K562 (cell line): ENCODE results near the gene TMEM247. TPM values are rescaled to one million over a fixed set of nuclear protein-coding genes. Genes with fewer than 3 reads are reported as not detected.

Experiments used
- ATAC-seq: fragments of 200-7000 bp; cut with Tn5 transposase; 3 replicates; pipeline ENCODE4 v1.9.1; 2020; ENCODE audit warnings: moderate library complexity
- BruUV-seq: library from RNA; stranded (reverse); fragments of 400-500 nt; replicated peaks from 2 replicates; lab custom pipeline; 2021; lab: Mats Ljungman, UMichigan
- CTCF ChIA-PET: fragments of 300-600 bp; formaldehyde crosslinking; extraction: SDS; loops from one replicate; lab custom pipeline; 2021; ENCODE audit warnings: low intra/inter-chr PET ratio; lab: Yijun Ruan, JAX
- POLR2A ChIA-PET: fragments of 300-600, 350-650 bp; sonication (Branson Sonifier 250); formaldehyde crosslinking; extraction: SDS; loops from one replicate; lab custom pipeline; 2021; ENCODE audit warnings: antibody characterized with exemption, inconsistent platforms; lab: Yijun Ruan, JAX
- DNase-seq, 4 experiments: peaks; one replicate each; pipeline versions ENCODE4 v3.0.0 to v3.0.0-alpha.2; 2011 to 2018; ENCODE audit warnings: low spot score in 3 of 4, mixed read lengths in 3 of 4; ENCODE audit errors: extremely low read depth in 1 of 4
- FAIRE-seq: peaks from 2 replicates; lab custom pipeline; 2011; peaks lifted over from hg19 to GRCh38; lab: Jason Lieb, UNC
- H2AFZ ChIP-seq: 2 replicates; pipeline ENCODE4 v1.6.0; 2011; ENCODE audit warnings: low read depth, low read length, control low read depth, inconsistent platforms
- H3K27ac ChIP-seq: fragments of 200-600 bp; 3 replicates; pipeline ENCODE4 v1.8.0; 2011; ENCODE audit warnings: low read depth, mild to moderate bottlenecking, control low read depth, inconsistent platforms, low read length, moderate library complexity, mixed read lengths; ENCODE audit errors: extremely low read depth
- H3K27me3 ChIP-seq, 2 experiments: fragments of 300-600 bp in 1 of 2; 2 replicates in 1 of 2; 3 replicates in 1 of 2; pipeline versions ENCODE4 v1.6.0 to v1.8.0; 2011; ENCODE audit warnings: inconsistent platforms in 2 of 2, low read length in 2 of 2, mild to moderate bottlenecking in 1 of 2, mixed read lengths in 1 of 2, moderate library complexity in 1 of 2; ENCODE audit not compliant: control insufficient read depth in 2 of 2, insufficient read depth in 2 of 2
- H3K36me3 ChIP-seq: fragments of 300-600 bp; 3 replicates; pipeline ENCODE4 v1.8.0; 2011; ENCODE audit warnings: mild to moderate bottlenecking, low read length, inconsistent platforms; ENCODE audit not compliant: control insufficient read depth, insufficient read depth
- H3K4me1 ChIP-seq, 2 experiments: fragments of 200-600 bp in 1 of 2; replicated peaks in 1 of 2; 2 replicates in 1 of 2; 3 replicates in 1 of 2; pipeline versions ENCODE4 v1.5.1 to v1.8.0; 2011; ENCODE audit warnings: inconsistent platforms in 2 of 2, low read length in 2 of 2, mild to moderate bottlenecking in 1 of 2, mixed read lengths in 1 of 2, moderate library complexity in 1 of 2; ENCODE audit not compliant: control insufficient read depth in 2 of 2, insufficient read depth in 2 of 2
- H3K4me2 ChIP-seq: 2 replicates; pipeline ENCODE4 v1.6.1; 2011; ENCODE audit warnings: low read length, control low read depth, inconsistent platforms, mixed read lengths; ENCODE audit not compliant: insufficient read depth
- H3K4me3 ChIP-seq: fragments of 200-600 bp; sonication (generic), shearing (Covaris generic); 2 replicates; pipeline ENCODE4 v1.5.1; 2016; ENCODE audit warnings: control low read depth, inconsistent platforms
- H3K79me2 ChIP-seq: fragments of 200-600 bp; 3 replicates; pipeline ENCODE4 v1.8.0; 2011; ENCODE audit warnings: low read length, inconsistent platforms; ENCODE audit not compliant: control insufficient read depth, insufficient read depth
- H3K9ac ChIP-seq, 2 experiments: 2 replicates each; pipeline versions ENCODE4 v1.6.0 to v1.6.1; 2011; ENCODE audit warnings: low read depth in 2 of 2, low read length in 2 of 2, control low read depth in 1 of 2, inconsistent platforms in 1 of 2, mild to moderate bottlenecking in 1 of 2, mixed read lengths in 1 of 2; ENCODE audit not compliant: insufficient read depth in 1 of 2
- H3K9me1 ChIP-seq: one replicate; pipeline ENCODE4 v1.6.0; 2011; ENCODE audit warnings: inconsistent platforms, mild to moderate bottlenecking, low read length, moderate library complexity; ENCODE audit not compliant: control insufficient read depth, insufficient read depth
- H3K9me3 ChIP-seq: replicated peaks from 2 replicates; pipeline ENCODE4 v1.5.1; 2011; ENCODE audit warnings: low read depth, low read length, inconsistent platforms; ENCODE audit not compliant: control insufficient read depth, insufficient read depth
- H4K20me1 ChIP-seq: replicated peaks from 2 replicates; pipeline ENCODE4 v1.6.1; 2011; ENCODE audit warnings: low read length, inconsistent platforms, mixed read lengths; ENCODE audit not compliant: control insufficient read depth, insufficient read depth
- ADNP ChIP-seq: fragments of 200-800 bp; sonication (Bioruptor generic); IDR thresholded peaks from 2 replicates; pipeline ENCODE4 v1.6.1; 2016; ENCODE audit warnings: missing genetic modification characterization, missing compliant biosample characterization
- DEAF1 ChIP-seq: fragments of 450-650 bp; formaldehyde crosslinking; IDR thresholded peaks from 2 replicates; pipeline ENCODE4 v1.4.0; 2020; ENCODE audit warnings: mild to moderate bottlenecking, moderate library complexity
- ELK1 ChIP-seq: sonication (generic); formaldehyde crosslinking; IDR thresholded peaks from 2 replicates; pipeline ENCODE4 v1.8.1; 2022; ENCODE audit warnings: missing genetic modification reagents
- ERF ChIP-seq: fragments of 450-650 bp; formaldehyde crosslinking; IDR thresholded peaks from 2 replicates; pipeline ENCODE4 v1.4.0; 2020; ENCODE audit warnings: mild to moderate bottlenecking, mixed read lengths
- PPARD ChIP-seq: fragments of 250-450 bp; sonication (Bioruptor Pico); IDR thresholded peaks from 2 replicates; pipeline ENCODE4 v1.8.0; 2022; ENCODE audit warnings: inconsistent platforms, mild to moderate bottlenecking, moderate library complexity
- ZFP30 ChIP-seq: fragments of 250-450 bp; sonication (Bioruptor Pico); IDR thresholded peaks from 2 replicates; pipeline ENCODE4 v1.8.0; 2022; ENCODE audit warnings: moderate library complexity, mild to moderate bottlenecking, inconsistent platforms, borderline replicate concordance
- ZNF232 ChIP-seq: sonication (generic); formaldehyde crosslinking; IDR thresholded peaks from 2 replicates; pipeline ENCODE4 v1.8.0; 2022; ENCODE audit warnings: mild to moderate bottlenecking, missing genetic modification reagents
- ZZZ3 ChIP-seq: fragments of 450-650 bp; IDR thresholded peaks from 2 replicates; pipeline ENCODE4 v1.6.1; 2016; ENCODE audit warnings: antibody characterized with exemption, mild to moderate bottlenecking, moderate library complexity
- whole genome bisulfite sequencing: fragments of 100-300 bp; shearing (Covaris generic); methylation state at CpG from one replicate; pipeline ENCODE4 v1.1.6; 2016; ENCODE audit warnings: low coverage, mixed read lengths; ENCODE audit not compliant: insufficient coverage; ENCODE audit errors: missing lambda C conversion rate; 5-methylcytosine and 5-hydroxymethylcytosine counted together
- in situ Hi-C: fragments of 300-500 bp; cut with MboI; formaldehyde crosslinking; loops from 4 replicates; pipeline ENCODE4 v1.15.0; 2018; ENCODE audit warnings: inconsistent platforms, mixed read lengths
- intact Hi-C: fragments of 100-400 bp; cut with micrococcal nuclease; formaldehyde crosslinking; loops from 2 replicates; pipeline ENCODE4 v1.14.2; 2022
- polyA plus RNA-seq, 8 experiments: library from polyadenylated mRNA; depleted of rRNA in 4 of 8; stranded (reverse) in 5 of 8; unstranded in 3 of 8; fragments of >200 nt; fragmentation: Nextera tagmentation in 2 of 8; fragmentation: Illumina TruSeq in 1 of 8; extraction: Ambion mirVana in 2 of 8; extraction: Trizol in 1 of 8; gene quantifications; 2 replicates each; pipeline versions ENCODE4 v1.2.1 to v1.2.3, GENCODE V29; 2011 to 2014; ENCODE audit warnings: inconsistent platforms in 1 of 8, missing spikeins in 1 of 8
- total RNA-seq, 7 experiments: library from RNA; depleted of rRNA in 6 of 7; stranded (reverse); fragments of >200 nt in 6 of 7; fragmentation: Illumina TruSeq in 2 of 7; extraction: Trizol in 2 of 7; gene quantifications; 2 replicates each; pipeline versions ENCODE4 v1.2.1 to v1.2.3, GENCODE V29; 2011 to 2021; ENCODE audit warnings: low replicate concordance in 1 of 7

Gene TMEM247
- total and polyA plus RNA-seq, 9 of the 15 experiments (the other 6 are each of a cell fraction or from before 2014, with no cell fraction given): 0.24 to 4.7 (median 3.1) TPM

- FAIRE-seq (no peak), ATAC-seq (no peak), DNase-seq (no peak)
- no peak overlapping the region for H3K27ac ChIP-seq
- no TSS peak for BruUV-seq
- H3K9me3 ChIP-seq: no peaks in the 10 kb centered on the region
- peaks cover 1% of the 10 kb centered on the region; the same call in 2 of the 3 replicates for H3K36me3 ChIP-seq
- intact Hi-C loops (no loop called here), in situ Hi-C loops (no loop called here)
- H3K79me2 ChIP-seq: no peaks in the 10 kb centered on the region
- H3K4me2 ChIP-seq: no peak overlapping the region
- no peak overlapping the region for H3K9ac ChIP-seq
- ChIA-PET CTCF (interaction anchor here (0.6 to 1.6 kb wide), 4 partner anchors 169 to 470 kb away, joined by 3 to 5 read pairs (median 4); no protein-coding TSS in a partner anchor), POLR2A (no interaction called here)
- no peak for TF ChIP-seq PPARD
- H4K20me1 ChIP-seq: peaks cover 12% of the 10 kb centered on the region; the same call in 1 of the 2 replicates
- WGBS: 45% methylated on average over 3 of the region's 3 CpGs
- peaks cover 8 to 10% of the 10 kb centered on the region in 2 experiments; a peak in 4 of 5 replicates for H3K4me1 ChIP-seq
- H2AFZ ChIP-seq: no peak overlapping the region
- no peak overlapping the region for H3K4me3 ChIP-seq
- H3K27me3 ChIP-seq: no peaks in the 10 kb centered on the region
- H3K9me1 ChIP-seq: peaks cover 2% of the 10 kb centered on the region
Measured at GRCh38 chr2:46462936-46463335, 16.4 kb upstream of the TMEM247 start.

- H3K4me1 ChIP-seq: peaks cover 0 to 10% of the 10 kb centered on the region in 2 experiments; a peak in 3 of 5 replicates
- no peak overlapping the region for H3K9ac ChIP-seq
- TF ChIP-seq ELK1 (CRISPR knock-in tag): no peak
- no peak for TF ChIP-seq ZZZ3
- TF ChIP-seq DEAF1 (CRISPR knock-in tag): no peak
- no peak for TF ChIP-seq ZNF232 (CRISPR knock-in tag)
- no peak for TF ChIP-seq ZFP30 (CRISPR knock-in tag)
- no peak for TF ChIP-seq ERF (CRISPR knock-in tag)
- TF ChIP-seq ADNP: no peak
- ATAC-seq (no peak), FAIRE-seq (no peak), DNase-seq (no peak)
- ChIA-PET POLR2A (interaction anchor here (0.6 to 1.9 kb wide), 3 partner anchors 10 to 29 kb away, joined by 3 to 4 read pairs (median 4); no protein-coding TSS in a partner anchor), CTCF (no interaction called here)
- H3K4me3 ChIP-seq: no peak overlapping the region
- no peaks in the 10 kb centered on the region for H3K9me1 ChIP-seq
- intact Hi-C loops (no loop called here), in situ Hi-C loops (no loop called here)
- peaks cover 4% of the 10 kb centered on the region; the same call in 1 of the 2 replicates for H4K20me1 ChIP-seq
- no peak overlapping the region for H3K4me2 ChIP-seq
- no peaks in the 10 kb centered on the region for H3K79me2 ChIP-seq
- no peaks in the 10 kb centered on the region for H3K36me3 ChIP-seq
- no peak overlapping the region for H3K27ac ChIP-seq
- no peak overlapping the region for H2AFZ ChIP-seq
- 62% methylated on average over 6 of the region's 6 CpGs for WGBS
- H3K27me3 ChIP-seq: no peaks in the 10 kb centered on the region
- H3K9me3 ChIP-seq: no peaks in the 10 kb centered on the region
- BruUV-seq: no TSS peak
Measured at GRCh38 chr2:46469116-46469515, 10.2 kb upstream of the TMEM247 start.
